ENCODE results near the gene PLCD1.
A peak's percentile ranks its signal among the peaks of the same experiment; 100 is the strongest.
"Not testable (repeated sequence)": the region's sequence is repeated elsewhere in the genome, so short reads cannot be mapped to it uniquely, and the experiment has no call there.

PLCD1 gene

DNA sequence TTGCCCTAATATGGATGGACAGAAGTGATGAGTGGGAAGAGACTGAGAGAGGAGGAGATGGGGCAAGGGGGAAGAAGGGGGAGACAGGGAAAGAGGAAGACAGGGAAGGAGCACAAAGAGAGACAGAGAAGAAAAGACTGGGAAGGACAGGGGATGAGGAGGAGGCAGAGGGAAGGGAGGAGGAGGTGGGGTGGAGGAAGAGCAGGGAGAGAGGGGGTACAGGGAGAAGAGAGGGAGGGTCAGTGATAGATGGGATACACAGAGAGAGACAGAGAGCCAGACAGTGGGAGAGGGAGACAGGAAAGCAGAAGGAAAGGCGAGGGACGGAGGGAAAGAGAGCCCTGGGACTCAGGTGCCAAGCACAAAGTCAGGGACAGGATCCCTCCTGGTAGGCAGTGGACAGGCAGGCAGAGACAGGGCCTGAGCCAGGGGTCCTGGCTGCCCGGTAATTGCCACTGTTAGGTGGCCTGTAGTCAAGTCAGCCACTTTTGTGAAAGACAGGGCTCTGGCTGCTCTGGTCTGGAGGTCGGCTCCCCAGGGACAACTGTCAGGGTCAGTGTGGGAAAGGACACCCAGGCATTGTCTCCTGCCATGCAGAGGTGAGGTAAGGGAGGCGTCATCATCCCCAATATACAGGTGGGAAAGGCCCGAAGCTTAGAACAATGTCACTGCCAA lies 29.1 kb downstream of the PLCD1 start:
- DNase-seq (ENCODE audit: low read depth), result no peak

- DNase-seq (ENCODE audit: low read depth), result no peak
Observed at GRCh38 chr3:37999836-38000235, 29.6 kb downstream of the PLCD1 start.

DNA sequence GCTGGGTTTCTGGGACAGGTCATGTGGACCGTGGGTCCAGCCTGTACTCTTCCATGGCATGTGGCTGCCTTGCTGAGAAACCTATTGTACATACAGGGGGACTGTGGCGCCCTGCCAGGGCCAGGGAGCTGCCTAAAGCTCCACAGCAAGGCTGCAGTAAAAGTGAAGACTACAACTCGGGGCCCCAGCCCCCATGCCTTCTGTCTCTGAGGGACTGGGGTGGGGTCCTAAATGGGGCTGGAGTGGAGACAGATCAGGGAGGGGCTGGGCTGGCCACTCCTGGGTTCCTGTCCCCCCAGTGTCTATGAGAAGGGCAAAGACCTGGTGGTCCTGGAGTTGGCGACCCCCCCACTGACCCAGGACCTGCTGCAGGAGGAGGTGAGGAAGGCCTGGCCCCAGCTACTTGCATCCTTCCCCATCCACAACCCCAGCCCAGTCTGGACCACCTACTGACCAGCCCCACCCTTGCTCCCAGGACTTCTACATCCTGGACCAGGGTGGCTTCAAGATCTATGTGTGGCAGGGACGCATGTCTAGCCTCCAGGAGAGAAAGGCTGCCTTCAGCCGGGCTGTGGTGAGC lies 31.6 kb downstream of the PLCD1 start:
- DNase-seq (ENCODE audit: low read depth), result no peak

DNA sequence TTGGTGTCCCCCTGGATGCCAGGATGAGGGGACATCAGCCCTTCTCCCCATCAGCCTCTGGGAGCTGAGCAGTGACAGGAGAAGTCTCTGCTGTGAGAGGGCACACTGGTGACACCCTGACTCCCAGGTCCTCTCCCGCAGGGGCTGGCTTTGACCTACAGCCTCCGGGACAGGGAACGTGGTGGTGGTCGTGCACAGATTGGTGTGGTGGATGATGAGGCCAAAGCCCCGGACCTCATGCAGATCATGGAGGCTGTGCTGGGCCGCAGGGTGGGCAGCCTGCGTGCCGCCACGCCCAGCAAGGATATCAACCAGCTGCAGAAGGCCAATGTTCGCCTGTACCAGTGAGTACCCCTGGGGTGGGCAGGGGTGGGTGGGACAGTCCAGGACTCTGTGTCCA lies 32.1 kb downstream of the PLCD1 start:
- DNase-seq (ENCODE audit: low read depth), result no peak

- peak; percentile 45 for DNase-seq (ENCODE audit: low read depth)
Observed at GRCh38 chr3:37996785-37997301, 32.6 kb downstream of the PLCD1 start.

DNA sequence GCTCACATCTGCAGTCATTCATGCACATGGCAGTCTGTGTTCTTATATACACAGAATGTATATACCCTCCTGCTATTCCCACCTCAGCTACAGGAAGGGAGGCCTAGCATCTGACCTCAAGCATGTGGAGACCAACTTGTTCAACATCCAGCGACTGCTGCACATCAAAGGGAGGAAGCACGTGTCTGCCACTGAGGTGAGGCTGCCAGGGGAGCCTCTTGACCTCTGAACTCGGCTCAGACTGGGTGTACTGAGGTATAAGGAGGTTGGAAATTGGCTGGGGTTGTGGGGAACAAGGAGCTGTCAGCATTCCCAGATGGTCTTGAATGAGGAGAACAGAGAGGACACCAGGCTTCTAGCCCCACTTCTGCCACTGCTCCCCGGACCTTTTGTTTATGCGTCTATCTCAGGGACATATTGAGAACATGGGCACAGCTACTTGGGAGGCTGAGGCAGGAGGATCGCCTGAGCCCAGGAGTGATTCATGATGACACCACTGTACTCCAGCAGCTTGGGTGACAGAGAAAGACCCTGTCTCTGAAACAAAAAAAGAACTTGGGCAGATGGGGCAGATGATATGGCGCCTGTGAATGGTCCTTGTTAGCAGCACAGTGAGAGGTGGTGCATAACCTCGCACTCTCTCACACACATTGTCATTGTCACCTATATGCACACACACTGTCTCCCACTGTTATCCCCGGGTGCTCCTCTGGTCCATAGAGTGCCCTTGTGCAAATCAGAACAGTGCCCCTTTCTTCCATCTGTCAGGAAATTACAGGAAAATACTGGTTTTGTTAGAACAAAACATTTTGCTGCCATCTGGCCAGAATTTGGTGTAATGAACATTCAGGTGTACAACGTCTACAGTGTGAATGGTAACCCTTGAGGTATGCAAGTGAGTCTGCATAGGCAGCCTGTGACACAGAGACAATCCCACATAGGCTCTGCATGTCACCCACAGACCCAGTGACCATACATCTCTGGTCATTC lies 33.5 kb downstream of the PLCD1 start:
- DNase-seq (ENCODE audit: low read depth), result no peak

- DNase-seq (ENCODE audit: low read depth), result no peak
Observed at GRCh38 chr3:37994639-37994972, 34.8 kb downstream of the PLCD1 start.

- peak; percentile 53 for DNase-seq (ENCODE audit: low read depth)
Observed at GRCh38 chr3:37993820-37994638, 35.4 kb downstream of the PLCD1 start.

DNA sequence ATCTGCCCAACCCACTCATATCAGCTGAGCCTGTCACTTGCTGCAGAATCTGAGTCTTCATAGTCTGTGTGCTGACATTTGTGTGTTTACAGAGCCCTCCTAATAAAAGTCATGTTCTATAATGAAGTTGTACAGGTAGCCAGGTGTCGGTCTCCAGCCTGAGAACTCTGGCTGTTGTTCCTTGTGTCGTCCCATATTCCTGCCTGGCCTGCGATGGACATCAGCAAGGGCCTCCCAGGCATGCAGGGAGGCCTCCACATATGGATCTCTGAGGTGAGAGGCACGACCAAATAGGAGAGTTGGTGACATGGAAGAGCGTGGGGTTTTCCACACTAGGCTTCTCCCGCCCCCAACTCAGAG lies 36.0 kb downstream of the PLCD1 start:
- DNase-seq (ENCODE audit: low read depth), result no peak

GRCh38 chr3:37993067-37993455 lies 36.4 kb downstream of the PLCD1 start:
- no peak for DNase-seq (ENCODE audit: low read depth)

GRCh38 chr3:37992271-37993066 lies 37.0 kb downstream of the PLCD1 start:
- DNase-seq (ENCODE audit: low read depth), result no peak

GRCh38 chr3:37991823-37992222 lies 37.6 kb downstream of the PLCD1 start:
- no peak for DNase-seq (ENCODE audit: low read depth)

- no peak for DNase-seq (ENCODE audit: low read depth)
Observed at GRCh38 chr3:37991109-37991508, 38.3 kb downstream of the PLCD1 start.

DNA sequence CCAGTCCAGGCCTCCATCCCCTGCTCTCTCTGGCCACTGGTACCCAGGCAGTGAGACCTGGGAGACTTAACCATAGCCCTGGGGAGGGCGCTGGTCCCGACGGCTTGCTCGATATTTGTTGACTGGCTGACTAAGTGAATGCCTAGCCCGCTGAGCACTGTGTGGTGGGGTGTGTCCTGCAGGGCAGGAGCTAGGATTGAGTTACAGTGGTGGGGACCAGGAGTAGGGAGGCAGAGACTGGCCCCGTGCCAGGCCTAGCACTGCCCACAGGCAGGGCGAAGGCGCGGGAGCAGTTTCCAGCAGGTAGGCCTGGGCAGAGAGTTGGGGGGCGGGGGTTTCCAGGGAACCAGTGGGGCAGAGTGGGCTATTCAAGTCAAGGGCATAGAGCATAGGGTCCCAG lies 38.9 kb downstream of the PLCD1 start, which contains the start of gene VILL:
VILL (plus strand) TSS at position 260 of the 400 bp plus-strand sequence. CDS start 2,887 bp downstream, outside the sequence.
- DNase-seq (ENCODE audit: low read depth), result no peak

GRCh38 chr3:37989821-37990480 lies 39.5 kb downstream of the PLCD1 start:
- no peak for DNase-seq (ENCODE audit: low read depth)

DNA sequence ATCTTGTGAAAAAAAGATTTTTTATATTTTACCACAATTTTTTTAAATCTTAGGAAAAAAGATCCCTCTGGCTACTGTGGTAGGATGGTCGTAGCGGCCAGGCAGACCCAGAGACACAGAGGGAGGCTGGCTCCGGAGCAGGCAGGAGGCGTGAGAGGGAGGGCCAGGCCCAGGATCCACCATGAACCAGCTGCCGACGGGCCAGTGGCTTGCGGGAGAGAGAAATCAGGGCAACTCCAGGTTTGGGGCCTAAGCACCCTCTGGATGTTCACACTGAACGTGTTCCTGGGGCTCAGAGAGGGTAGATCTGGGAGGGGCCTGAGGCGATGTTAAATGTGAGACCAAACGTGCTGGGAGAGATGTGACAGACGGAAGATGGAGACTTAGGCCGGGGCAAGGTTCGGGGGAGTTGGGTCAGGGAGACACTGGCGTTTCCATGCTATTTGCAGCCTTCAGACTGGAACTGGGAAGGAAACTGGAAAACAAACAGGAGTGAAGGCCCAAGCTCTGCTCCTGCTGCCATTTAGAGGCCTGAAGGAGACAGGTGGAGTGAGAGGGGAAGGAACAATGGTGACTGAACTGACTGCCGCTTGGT lies 40.4 kb downstream of the PLCD1 start:
- DNase-seq (ENCODE audit: low read depth), result no peak

- not testable (repeated sequence) for DNase-seq (ENCODE audit: low read depth)
Observed at GRCh38 chr3:37988376-37988775, 41.1 kb downstream of the PLCD1 start.

- no peak for DNase-seq (ENCODE audit: low read depth)
Observed at GRCh38 chr3:37987751-37988179, 41.7 kb downstream of the PLCD1 start.

DNA sequence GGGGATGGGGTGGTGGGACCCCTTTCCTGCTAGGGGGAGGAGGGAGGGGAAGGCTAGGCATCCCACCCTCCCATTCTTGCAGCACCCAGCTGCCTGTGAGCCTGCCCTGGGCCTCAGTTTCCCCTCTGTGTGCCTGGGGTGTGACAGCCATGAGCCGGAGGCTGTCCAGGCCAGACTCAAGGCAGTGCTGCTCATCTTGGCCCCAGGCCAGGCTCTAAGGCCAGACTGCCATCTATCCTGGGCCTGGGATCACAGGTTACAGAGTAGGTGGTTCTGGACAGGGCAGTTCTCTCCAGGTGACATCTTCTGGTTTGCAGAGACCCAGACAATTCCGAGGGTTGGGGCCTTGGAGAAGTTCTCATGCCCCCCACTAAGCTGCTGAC lies 42.1 kb downstream of the PLCD1 start:
- no peak for DNase-seq (ENCODE audit: low read depth)
